ENCODE measurements around the gene CTNND2.

Gene CTNND2

GRCh38 chr5:11062397-11062796, 841.8 kb downstream of the CTNND2 start:
- no peak for FAIRE-seq

DNA sequence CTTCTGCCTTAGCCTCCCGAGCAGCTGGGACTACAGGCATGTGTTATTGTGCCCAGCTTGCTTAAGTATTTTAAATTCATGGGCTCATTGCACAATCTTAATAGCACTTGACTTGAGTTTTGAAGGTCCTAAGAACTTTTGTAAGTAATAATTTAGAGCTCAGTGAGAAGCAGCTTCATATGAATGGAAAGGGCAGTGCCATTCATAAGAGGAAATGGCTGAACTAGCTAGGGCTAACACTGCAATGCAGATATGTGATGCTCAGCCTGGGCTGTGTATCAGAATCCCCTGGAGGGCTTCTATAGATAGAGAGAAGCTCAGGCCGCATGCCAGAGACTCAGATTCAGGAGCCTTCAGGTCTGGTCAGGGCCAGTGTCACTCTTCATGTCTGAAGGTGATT, 847.7 kb downstream of the CTNND2 start:
- no peak for FAIRE-seq

GRCh38 chr5:11054014-11054413, 850.2 kb downstream of the CTNND2 start:
- no peak for FAIRE-seq

DNA sequence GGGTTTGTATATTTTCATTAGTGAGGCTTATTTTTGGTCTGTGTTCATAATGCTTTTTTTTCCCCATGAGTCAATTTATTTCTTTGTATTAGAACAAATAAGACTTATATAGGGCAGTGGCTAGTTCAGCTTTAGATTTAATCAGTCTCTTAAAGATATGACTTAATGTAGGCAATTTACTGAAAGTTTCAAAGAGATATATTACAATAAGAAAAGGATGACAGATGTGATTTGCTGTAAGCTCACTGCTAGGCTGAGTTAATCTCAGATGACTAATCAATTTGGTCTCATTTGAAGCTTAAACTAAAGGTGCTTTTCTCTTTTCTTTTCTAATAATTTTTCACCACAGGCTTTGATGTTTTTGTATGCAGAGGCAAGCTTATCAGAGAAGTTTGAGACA, 851.4 kb downstream of the CTNND2 start:
- no peak for FAIRE-seq

- no peak for FAIRE-seq
Observed at GRCh38 chr5:11050596-11051304, 853.5 kb downstream of the CTNND2 start.

- no peak for FAIRE-seq
Observed at GRCh38 chr5:11048760-11049159, 855.5 kb downstream of the CTNND2 start.

DNA sequence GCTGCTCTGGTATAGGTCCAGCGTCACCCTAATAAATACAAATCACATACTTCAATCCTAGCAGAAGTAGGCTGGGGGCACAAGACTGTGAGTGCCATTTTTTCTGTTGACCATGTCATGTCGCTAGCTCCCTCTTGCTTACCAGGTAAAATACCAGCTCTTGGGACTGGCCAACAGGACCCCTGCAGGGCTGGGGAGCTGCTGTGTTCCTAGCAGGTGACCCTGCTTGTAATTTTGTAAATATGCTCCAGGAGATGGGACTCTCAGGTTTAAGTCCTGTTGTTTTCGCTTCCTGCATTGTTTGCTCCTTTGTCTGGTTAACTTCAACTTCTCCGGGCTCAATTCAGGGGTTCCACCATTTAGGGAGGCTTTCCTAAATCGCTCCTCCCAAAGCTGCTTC, 856.6 kb downstream of the CTNND2 start:
- no peak for FAIRE-seq

- FAIRE-seq: no peak
Observed at GRCh38 chr5:11047030-11047429, 857.2 kb downstream of the CTNND2 start.

DNA sequence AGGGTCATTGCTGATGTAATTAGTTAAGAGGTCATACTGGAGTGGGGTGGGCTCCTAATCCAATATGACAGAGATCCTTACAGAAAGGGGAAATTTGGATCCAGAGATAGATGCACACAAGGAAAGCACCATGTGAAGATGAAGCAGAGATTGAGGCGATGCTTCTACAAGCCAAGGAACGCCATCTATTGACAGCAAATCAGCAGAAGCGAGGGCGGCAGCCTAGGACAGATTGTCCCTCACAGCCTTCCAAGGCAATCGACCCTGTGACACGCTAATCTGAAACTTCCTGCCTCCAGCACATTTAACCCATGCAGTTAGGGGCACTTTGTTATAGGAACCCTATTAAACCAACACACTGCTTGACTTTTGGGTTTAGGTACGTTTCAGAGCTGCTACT, 858.1 kb downstream of the CTNND2 start:
- no peak for FAIRE-seq

DNA sequence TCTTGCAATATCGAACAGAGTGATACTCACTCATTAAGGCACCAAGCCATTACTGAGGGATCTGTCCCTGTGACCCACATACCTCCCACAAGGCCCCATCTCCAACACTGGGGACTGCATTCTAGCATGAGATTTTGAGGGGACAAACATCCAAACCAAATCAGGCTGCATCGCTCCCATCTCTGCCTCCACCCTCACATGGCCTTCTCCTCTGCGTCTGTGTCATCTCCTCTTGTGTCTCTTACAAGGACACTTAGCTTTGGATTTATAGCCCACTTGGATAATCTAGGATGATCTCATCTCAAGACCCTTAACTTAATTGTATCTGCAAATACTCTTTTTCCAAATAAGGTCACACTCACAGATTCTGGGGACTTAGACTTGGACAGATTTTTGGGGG, 858.8 kb downstream of the CTNND2 start:
- no peak for FAIRE-seq

GRCh38 chr5:11044581-11044980, 859.7 kb downstream of the CTNND2 start:
- FAIRE-seq: no peak

DNA sequence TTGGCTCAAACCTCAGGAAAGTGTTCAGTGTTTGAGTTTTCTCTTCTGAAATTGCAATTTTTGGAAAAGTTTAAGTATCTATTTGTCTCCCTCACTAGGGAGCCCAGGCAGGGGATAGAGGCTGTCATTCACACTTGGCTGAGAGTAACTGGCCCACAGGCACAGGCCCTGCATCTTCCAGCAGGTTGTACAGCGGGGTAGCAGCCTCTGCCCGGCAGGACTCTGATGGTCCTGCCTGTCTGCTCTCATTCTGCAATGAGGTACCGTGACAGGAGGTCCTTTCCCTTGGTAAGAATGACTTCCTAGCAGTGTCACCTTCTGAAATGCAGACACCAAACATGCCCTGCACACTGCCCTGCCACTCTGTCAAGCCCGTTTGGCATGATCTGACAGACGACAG, 860.4 kb downstream of the CTNND2 start:
- FAIRE-seq: no peak

DNA sequence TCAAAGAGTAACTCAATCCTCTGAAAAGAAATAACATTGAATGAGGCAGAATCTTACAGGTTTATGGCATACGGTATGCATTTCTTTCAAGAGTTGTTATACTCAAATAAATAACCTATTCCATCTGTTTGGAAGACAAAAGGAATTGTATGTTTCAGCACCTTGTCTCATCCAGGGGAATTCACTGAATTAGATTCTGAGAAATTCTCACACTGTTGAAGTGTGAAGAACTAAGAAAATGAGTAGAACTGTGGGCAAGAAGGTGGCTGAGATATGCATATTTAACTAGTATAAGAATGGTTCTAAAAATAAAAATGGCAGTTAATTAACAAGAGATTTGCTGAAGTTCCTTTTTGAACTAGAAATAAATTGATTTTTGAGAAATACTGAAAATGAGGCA, 863.9 kb downstream of the CTNND2 start:
- no peak for FAIRE-seq

GRCh38 chr5:11038772-11039171, 865.5 kb downstream of the CTNND2 start:
- FAIRE-seq: no peak

DNA sequence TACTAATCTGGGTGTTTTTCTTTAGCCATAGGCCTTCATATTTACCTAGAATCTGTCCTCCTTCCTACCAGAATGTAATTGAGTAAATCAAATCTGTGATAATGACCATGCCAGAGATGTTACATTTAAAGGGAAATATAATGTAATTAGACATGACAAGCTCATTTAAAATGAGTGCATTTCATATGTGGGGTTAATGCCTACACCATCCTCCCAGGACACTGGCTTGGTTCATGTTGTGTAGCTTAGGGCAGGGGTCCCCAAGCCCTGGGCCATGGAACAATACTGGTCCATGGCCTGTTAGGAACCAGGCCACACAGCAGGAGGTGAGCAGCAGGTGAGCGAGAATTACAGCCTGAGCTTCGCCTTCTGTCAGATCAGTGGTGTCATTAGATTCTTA, 866.3 kb downstream of the CTNND2 start:
- no peak for FAIRE-seq

- no peak for FAIRE-seq
Observed at GRCh38 chr5:11037080-11037479, 867.2 kb downstream of the CTNND2 start.

- no peak for FAIRE-seq
Observed at GRCh38 chr5:11030671-11031070, 873.6 kb downstream of the CTNND2 start.

- no peak for FAIRE-seq
Observed at GRCh38 chr5:11027660-11028059, 876.6 kb downstream of the CTNND2 start.

GRCh38 chr5:11026543-11026942, 877.7 kb downstream of the CTNND2 start:
- FAIRE-seq: no peak

DNA sequence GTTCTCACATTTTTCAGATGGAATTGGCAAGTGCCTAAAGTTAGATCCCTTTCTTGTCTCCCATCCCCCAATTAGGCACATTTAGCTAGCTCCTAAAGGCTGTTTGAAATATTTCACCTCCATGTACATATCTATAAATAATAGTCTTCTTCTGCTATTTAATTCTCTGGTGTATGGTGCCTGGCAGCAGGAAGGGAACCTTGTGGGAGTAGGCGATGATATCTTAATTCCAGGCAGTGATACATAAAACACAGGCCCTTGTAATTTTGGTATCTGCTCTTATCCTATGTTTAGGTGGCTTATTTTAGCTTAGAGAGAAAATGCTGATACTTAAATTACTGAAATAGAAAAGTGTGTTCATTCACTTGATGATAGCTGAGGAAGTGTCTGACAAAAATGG, 880.3 kb downstream of the CTNND2 start:
- FAIRE-seq: no peak

DNA sequence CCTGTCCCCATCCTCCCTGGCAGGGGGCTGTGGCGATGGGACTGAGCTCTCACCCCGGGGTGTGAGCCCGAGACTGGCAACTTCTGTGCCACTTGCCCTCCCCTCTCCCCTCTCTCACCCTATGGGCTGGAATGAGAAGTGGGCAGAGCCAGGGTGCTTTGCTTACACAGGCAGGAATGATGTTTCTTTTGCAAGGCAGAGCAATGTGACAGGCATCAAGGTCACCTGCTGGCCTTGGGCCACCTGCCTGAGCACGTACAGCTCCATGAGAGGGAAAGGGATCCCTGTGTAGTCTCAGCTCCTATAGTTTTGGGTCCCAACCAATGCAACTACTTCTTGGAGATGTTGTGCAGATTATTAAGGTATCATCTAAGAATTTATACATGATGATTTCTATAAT, 890.5 kb downstream of the CTNND2 start:
- no peak for FAIRE-seq

DNA sequence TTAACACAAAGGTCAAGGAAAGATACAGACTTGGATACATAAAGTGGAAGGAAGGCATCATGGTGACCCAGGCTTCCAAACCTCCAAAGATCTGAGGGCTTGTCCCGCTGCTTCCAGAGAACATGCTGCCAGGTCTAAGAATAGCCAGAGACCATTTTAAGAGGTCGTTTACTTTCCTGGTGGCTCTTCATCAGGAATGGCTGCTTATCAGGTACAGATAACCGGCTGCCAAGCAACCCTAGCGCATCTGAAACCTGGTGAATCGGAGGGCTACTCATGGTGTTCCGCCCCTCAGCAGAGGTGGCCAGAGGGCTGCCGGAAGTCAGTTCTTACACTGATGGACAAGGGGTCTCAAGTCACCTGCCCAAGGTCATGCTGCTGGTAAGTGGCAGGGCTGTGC, 892.0 kb downstream of the CTNND2 start:
- no peak for FAIRE-seq

DNA sequence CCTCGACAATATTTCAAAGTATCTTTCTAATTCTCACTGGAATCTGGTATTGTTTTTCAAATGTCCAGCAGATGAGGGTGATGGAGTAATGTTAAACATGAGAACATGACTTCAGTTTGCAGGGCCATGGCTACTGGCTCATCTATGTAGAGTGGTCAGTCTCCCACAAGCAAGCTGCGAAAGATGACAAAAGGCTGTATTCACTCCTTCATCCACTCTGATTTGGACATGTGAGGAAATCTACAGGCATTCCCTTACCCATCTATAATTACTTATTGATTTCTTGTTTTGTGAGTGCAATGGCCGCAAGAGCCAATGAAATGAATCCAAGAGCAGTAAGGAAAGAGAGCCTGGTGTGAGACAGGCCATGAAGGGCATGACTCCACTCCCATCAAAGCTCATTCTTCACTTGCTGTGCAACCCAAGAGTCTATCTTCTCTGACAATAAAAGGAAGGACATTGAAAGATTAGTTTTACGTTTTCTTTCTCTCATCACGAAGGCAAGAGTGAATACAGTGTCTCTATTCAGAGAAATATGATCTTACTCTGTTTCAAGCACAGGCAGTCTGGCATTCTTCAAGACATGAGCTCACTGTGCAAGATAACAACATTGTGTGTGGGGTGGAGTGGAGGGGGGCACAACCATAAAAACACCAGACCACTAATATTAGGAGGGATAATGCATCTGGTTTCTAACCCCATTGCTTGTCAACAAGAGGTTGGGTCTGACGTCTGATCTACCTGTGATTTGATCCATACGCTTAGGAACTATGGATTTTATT, 893.6 kb downstream of the CTNND2 start:
- no peak for FAIRE-seq

DNA sequence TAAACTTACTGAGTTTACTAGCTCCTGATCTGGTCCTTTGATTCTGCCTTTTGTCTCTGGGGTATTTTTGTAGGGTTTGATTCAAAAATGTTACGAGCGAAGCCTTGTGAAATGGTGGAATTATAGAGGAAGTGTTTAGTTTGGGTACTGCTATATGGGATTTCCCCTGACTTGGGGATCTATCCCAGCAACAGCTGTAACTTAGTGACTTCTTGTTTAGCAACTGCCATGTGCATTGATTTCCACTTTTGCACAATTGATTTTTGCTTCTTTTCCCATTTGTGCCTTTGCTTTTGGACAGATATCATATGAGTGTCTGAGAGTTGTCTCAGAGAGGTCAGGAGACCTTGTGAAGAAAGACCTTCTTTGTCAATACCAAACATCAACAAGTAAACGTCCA, 894.7 kb downstream of the CTNND2 start:
- FAIRE-seq: no peak

Measured in islet of Langerhans (tissue), 1 donor.